ENCODE measurements around the gene IL17REL.

The IL17REL gene

DNA sequence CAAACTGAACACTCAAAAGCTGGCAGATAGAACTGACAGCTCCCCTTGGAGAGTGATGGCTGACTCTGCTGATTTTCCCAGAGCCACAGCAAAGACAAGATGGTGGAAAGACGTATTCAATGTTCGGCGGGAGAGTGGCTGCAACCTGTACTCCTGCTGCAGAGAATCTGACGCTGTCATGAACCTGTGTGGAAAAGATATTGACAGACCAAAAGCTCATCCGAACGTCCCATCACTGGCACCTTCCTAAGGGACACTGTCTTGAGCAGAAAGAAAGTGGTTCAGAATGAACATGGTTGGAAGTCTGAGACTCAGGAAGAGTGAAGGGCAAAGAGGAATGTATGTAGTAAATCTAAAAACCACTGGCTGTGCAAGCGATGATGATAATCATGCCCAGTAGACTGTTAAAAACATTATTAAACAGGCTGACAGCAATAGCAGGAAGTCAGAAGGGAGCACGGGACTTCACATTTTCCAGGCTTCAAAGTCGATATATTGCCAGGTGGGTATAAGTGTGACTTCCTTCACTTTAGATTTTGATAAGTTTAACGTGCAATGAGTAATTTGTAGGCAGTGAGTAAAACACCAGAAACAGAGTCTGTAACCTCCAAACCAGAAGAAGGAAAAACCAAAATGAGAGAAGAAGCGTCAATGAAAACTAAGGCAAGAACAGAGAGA is 6.2 kb upstream of the IL17REL start:
- peaks cover 6% of the 10 kb centered on the region for H3K4me1 Mint-ChIP-seq (ENCODE audit: low read depth)
- H3K9me3 Mint-ChIP-seq (ENCODE audit: low read depth) = no peaks in the 10 kb centered on the region
- no peaks in the 10 kb centered on the region for H3K36me3 Mint-ChIP-seq
- peak overlapping the region; percentile 55 for H3K4me3 Mint-ChIP-seq
- H3K27ac Mint-ChIP-seq = peak overlapping the region; percentile 93
- no peaks in the 10 kb centered on the region for H3K27me3 Mint-ChIP-seq

DNA sequence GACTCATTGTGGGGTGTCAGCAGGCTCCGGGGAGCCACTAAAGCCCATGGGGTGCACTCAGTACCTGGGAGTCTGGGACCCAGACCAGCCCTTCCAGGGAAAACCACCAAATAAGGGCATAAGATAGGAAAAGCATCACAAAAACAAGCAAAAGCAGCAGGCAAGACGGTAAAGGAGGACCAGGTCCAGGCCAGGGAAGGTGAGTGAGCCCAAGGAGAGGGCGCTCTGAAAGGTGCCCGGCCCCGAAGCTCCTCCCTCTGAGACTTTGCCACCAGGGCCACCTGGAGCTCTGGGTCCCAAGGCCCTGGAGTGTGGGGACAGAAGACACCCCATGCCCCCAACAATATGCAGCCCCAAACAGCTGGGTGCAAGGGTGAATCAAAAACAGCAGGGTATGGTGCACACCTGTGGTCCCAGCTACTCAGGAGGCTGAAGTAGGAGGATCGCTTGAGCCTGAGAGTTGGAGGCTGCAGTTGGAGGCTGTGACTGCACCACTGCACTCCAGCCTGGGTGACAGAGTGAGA is 5.2 kb upstream of the IL17REL start:
- H3K36me3 Mint-ChIP-seq = no peaks in the 10 kb centered on the region
- H3K4me1 Mint-ChIP-seq (ENCODE audit: low read depth) = peaks cover 9% of the 10 kb centered on the region
- peak overlapping the region; percentile 93 for H3K27ac Mint-ChIP-seq
- H3K27me3 Mint-ChIP-seq = no peaks in the 10 kb centered on the region
- H3K9me3 Mint-ChIP-seq (ENCODE audit: low read depth) = no peaks in the 10 kb centered on the region
- peak overlapping the region; percentile 72 for H3K4me3 Mint-ChIP-seq

DNA sequence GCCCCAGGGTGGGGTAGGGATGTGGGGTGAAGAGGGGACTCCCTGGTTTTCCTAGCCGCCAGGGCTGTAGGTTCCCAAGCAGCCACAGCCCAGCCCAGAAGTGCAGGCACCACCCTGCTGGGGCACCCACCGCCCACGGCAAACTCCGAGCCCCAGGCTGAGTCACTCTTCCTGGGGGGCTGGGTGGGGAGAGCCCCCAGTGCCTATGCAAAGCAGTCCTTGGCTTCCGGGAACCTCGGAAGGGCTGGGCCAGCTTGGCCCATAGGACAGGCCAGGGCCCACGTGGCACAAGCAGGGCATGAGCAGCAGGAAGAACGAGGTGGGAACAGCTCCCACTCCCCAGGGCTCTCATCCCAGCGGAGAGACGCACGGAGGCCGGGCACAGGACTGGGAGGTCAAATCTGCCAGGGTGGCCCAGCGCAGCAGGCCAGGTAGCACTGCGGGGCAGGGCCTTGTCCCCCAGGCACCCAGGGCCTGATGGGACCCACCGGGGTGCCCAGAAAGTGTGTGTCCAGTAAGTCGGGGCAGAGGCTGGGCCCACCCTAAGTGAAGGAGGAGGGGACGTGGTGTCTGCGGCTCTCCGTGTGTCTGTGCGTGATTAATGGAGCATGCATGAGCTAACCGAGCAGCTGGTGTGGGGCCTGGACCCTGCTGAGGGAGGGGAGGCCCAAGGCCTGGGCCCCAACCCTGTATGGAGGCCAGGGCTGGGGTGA is 4.6 kb upstream of the IL17REL start:
- Mint-ChIP-seq H3K4me1 (ENCODE audit: low read depth) (peaks cover 9% of the 10 kb centered on the region), H3K9me3 (ENCODE audit: low read depth) (no peaks in the 10 kb centered on the region), H3K4me3 (peak overlapping the region; percentile 72), H3K36me3 (no peaks in the 10 kb centered on the region), H3K27me3 (no peaks in the 10 kb centered on the region), H3K27ac (peak overlapping the region; percentile 93)

DNA sequence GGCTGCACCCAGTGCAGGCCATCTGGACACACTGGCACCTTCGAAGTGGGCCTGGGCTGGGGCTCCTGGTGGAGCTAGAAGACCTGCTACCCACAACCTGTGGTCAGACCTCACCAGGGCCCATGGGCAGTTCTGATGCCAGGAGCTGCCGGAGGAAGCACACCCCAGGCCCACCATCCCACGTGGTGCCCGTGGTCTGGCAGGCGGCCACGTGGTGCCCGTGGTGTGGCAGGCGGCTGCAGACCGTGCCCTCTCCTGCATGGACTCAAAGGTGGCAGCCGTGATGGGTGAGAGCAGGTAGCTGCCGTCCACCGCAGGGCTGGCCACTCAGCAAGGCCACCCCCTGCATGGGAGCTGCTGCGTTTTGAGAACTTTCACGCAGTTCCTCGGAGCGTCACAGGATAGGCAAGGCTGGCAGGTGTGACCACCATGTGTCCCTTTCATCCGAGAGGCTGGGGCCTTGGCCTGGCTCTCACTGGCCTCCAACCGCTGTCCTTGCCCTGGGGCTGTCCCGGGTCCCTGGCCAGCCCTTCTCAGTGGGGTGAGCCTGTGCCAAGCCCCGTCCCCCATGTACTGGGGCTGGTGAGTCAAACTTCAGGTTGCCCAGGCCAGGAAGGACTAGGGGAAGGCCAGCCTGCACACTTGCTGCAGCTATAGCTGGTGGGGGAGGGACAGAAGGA is 3.9 kb upstream of the IL17REL start:
- Mint-ChIP-seq H3K36me3 (no peaks in the 10 kb centered on the region), H3K4me3 (no peak overlapping the region), H3K4me1 (ENCODE audit: low read depth) (peaks cover 15% of the 10 kb centered on the region), H3K9me3 (ENCODE audit: low read depth) (no peaks in the 10 kb centered on the region), H3K27ac (peak overlapping the region; percentile 93), H3K27me3 (peaks cover 2% of the 10 kb centered on the region)

DNA sequence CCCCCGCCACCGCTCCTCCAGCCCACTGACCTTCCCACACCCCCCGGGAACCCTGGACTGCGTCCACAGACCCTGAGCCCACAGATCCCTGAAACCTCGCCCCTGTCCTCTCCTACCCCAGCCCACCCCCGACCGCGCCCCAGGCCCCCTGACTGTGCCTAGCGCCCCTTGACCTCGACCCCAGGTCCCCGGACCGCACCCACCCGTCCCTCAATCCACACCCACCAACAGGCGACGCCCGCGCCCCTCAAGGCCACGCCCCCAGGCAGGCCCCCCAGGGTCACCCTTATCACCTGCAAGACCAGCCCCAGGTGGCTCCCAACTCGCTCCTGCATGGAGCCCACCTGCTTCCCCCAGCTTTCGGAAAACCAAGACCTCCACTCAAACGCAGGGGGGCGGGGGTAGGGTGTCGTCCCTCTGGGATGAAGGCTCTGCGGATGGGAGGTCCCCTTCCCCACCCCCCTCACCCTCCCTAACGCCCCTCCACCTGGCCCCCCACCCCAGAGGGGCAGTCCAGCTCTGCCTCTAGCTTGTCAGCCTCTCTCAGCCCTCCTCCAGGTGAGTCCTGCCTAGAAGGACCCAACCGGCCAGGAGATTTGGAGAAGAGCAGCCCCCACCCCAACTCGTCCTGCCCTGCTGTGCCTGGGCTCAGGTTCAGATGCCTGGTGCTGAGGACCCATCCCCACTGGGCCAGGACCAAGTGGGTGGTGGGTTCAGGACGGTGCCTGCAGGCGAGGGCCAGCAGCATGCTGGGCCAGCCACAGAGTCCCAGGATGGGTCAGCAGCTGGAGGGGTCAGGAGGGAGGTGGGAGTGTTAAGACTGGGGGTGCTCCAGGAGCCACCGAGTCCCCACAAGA is 3.1 kb upstream of the IL17REL start:
- no peak overlapping the region for H3K4me3 Mint-ChIP-seq
- no peak overlapping the region for H3K27ac Mint-ChIP-seq
- H3K4me1 Mint-ChIP-seq (ENCODE audit: low read depth) = peaks cover 18% of the 10 kb centered on the region
- no peaks in the 10 kb centered on the region for H3K36me3 Mint-ChIP-seq
- peaks cover 2% of the 10 kb centered on the region for H3K27me3 Mint-ChIP-seq
- H3K9me3 Mint-ChIP-seq (ENCODE audit: low read depth) = no peaks in the 10 kb centered on the region

DNA sequence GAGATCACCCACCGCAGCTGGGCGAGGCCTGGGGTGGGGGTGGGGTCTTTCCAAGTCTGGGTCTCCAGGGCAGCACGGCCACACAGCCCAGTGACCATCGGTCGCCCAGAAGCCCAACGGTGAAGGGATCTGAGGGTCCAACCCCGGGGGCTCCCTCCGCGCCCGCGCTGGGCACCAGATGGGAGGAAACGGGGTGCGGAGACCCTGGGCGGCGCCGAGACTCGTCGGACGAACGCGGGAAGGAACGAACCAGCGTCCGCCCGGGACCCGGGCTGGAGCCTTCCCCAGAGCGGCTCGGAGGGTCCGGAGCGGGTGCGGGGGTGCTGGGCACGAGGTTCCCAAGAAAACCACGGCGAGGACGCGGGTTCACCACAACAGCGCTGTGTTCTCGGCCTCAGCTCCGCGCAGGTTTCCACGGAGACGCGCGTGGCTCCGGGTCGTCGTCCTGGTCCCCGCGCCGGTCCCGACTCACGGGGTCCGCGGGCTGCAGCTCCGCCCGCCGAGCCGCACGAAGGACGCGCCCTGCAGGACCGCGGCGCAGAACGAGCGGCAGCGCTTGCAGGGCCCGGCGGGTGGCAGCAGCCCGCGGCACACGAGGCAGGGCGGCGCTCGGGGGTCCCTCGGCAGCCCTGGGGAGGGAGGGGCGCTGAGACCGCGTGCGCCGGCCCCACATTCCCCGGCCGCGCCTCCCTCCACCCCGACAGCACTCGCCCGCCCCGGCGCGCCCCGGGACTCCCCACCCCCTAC is 2.3 kb upstream of the IL17REL start:
- H3K4me1 Mint-ChIP-seq (ENCODE audit: low read depth) = peaks cover 18% of the 10 kb centered on the region
- H3K27me3 Mint-ChIP-seq = peaks cover 2% of the 10 kb centered on the region
- H3K4me3 Mint-ChIP-seq = no peak overlapping the region
- no peaks in the 10 kb centered on the region for H3K9me3 Mint-ChIP-seq (ENCODE audit: low read depth)
- H3K27ac Mint-ChIP-seq = no peak overlapping the region
- no peaks in the 10 kb centered on the region for H3K36me3 Mint-ChIP-seq

DNA sequence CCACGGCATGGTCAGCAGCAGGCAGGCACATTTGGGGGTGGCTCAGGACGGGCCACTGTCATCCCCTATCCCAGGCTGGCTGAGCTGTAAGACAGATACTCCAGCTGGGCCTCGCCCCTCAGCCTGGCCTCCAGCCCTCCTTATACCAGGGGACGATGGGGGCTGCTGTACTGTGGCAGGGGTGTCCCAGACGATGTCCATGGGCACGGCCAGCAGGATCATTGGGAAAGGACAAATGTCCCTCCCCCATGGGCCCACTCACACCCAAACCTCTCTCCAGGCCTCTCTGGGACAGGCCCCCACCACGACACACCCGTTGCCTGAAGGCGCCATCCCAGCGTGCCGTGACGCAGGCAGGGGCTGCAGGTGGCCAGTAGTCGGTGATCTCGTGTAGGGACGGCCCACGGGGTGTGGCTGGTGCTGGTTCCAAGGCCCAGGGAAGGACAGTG is 1.5 kb upstream of the IL17REL start:
- Mint-ChIP-seq H3K36me3 (no peaks in the 10 kb centered on the region), H3K9me3 (ENCODE audit: low read depth) (no peaks in the 10 kb centered on the region), H3K4me1 (ENCODE audit: low read depth) (peaks cover 18% of the 10 kb centered on the region), H3K27me3 (peaks cover 2% of the 10 kb centered on the region), H3K27ac (no peak overlapping the region), H3K4me3 (peak overlapping the region; percentile 10)

DNA sequence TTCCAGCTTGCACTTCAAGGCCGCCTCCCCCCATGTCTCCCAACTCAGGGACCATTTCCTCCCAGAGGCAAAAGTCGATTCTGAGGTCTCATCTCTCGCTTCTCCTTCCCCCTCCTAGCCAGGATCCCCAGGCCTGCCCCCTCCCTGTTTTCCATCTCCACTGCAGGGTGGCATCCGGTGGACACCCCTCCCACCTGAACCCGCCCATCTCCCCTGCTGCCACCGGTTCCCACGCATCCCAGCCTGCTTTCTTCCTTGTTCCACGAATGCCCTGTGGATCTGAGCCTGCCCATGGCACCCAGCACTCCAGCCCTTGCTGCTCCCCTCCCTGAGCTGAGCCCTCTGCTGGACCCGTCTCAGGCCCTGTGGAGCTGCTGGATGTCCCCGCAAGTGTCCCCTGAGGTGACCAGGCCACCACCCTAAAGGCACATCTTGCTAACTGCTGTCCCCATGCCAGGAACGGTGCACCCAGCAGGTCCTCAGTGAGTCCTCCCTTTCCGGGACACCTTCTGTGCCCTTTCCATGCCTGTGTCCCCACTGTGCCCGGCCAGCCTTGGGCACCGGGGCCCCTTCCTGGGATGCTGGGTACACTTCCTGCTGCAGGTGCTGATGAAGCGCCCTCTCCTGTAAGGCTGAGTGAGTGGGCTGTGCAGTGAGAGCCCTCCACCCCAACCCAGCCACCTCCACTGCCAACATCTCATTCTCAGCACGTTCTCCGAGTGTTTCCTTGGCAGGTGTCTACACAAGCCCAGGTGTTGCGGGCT is 936 bp downstream of the IL17REL start:
- Mint-ChIP-seq H3K9me3 (ENCODE audit: low read depth) (no peaks in the 10 kb centered on the region), H3K27ac (peak overlapping the region; percentile 58), H3K4me1 (ENCODE audit: low read depth) (peaks cover 18% of the 10 kb centered on the region), H3K27me3 (peaks cover 2% of the 10 kb centered on the region), H3K4me3 (peak overlapping the region; percentile 79), H3K36me3 (no peaks in the 10 kb centered on the region)

DNA sequence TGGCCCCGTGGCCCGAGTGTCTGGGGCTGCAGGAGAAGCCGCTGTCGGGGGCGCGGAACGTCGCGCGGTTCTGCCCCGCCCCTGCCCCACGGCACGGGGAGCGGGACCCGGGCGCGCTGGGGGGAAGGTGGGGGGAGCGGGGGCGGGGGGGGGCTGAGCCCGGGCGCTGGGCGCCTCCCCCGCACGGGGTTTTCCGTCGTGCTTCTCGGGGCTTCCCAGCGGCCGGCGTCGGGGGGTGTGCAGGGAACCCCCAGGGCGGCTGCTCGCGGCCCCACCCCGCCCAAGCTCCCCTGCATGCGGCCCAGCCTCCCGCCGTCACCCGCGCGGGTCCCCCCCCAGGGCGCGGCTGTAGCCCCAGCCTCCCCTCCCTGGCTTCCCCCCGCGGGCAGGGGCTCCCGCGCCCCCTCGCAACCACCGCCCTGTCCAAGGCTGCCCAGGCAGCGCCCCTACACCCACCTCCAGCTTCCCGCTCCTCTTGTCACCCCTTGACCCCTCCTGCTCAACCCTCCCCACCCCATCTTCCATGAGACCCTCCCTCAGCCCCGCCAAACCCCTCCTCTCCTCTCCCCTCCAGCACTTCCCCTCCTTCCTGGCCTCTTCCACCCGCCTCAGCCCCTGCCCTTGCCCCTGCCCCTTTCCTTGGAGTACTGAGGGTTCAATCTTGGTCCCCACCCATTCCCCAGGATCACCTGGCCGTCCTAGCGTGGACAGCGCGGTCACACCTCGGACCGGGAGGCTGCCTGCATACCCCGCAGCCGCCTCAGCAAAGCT is 1.7 kb downstream of the IL17REL start:
- no peak overlapping the region for H3K27ac Mint-ChIP-seq
- peak overlapping the region; percentile 79 for H3K4me3 Mint-ChIP-seq
- no peaks in the 10 kb centered on the region for H3K9me3 Mint-ChIP-seq (ENCODE audit: low read depth)
- H3K36me3 Mint-ChIP-seq = no peaks in the 10 kb centered on the region
- peaks cover 2% of the 10 kb centered on the region for H3K27me3 Mint-ChIP-seq
- H3K4me1 Mint-ChIP-seq (ENCODE audit: low read depth) = peaks cover 15% of the 10 kb centered on the region

DNA sequence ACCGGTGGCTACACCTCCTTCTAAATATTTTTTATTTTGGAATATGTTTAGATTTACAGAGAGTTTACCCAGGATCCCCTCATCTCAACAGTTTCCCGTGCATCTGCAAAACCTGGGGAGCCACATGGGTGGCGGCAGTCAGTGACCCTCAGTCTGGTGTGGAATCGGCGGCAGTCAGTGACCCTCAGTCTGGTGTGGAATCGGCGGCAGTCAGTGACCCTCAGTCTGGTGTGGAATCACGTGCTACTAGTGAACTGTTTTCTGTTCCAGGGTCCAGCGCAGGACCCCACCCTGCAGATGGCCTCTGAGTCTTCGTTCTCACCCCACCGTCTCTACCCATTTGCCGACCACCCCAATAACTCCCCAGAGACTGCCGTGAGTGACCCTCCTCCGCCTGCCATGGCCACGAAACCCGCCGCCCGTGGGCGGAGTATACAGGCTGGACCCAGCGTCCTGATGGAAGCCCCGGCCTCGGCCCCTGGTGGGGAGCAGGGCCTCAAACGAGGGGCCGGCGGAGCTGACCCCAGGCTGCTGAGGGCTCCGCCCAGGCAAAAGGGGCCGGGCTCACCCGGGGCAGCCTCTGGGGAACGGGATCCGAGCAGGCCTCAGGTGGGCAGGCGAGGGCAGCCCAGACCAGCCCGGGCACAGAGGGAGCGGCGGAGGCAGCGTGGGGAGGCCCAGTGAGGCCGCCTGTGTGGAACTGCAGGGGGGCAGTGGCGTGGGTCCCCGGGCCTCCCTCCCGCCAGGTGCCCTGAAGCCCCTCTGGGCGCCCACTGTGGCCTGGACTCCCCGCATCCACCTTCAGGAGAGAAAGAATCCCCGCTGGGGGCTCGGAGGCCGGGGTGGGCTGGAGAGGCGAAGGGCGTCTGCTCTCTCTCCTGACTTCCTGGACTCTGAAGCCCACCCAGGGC is 2.5 kb downstream of the IL17REL start:
- H3K36me3 Mint-ChIP-seq = no peaks in the 10 kb centered on the region
- peaks cover 2% of the 10 kb centered on the region for H3K27me3 Mint-ChIP-seq
- H3K4me1 Mint-ChIP-seq (ENCODE audit: low read depth) = peaks cover 15% of the 10 kb centered on the region
- H3K27ac Mint-ChIP-seq = no peak overlapping the region
- H3K9me3 Mint-ChIP-seq (ENCODE audit: low read depth) = no peaks in the 10 kb centered on the region
- peak overlapping the region; percentile 13 for H3K4me3 Mint-ChIP-seq

DNA sequence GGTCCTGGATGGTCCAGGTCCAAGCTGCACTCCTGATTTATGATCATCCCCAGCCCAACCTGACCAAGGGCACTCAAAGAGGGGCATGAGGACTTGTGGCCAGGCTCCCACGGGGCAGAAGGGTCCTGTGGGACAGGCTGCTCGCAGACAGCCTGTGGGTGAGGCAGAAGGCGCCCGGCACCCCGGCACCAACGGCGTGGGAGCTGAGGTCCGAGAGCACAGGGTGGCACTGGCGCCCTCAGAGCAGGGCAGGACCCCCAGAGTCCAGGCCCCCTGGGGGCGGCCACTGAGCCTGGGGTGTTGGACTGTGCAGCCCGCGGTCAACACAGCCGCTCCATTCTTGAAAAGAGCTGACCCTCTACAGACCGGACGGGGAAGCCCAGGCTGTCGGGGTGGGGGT is 3.3 kb downstream of the IL17REL start:
- Mint-ChIP-seq H3K4me1 (ENCODE audit: low read depth) (peaks cover 15% of the 10 kb centered on the region), H3K9me3 (ENCODE audit: low read depth) (no peaks in the 10 kb centered on the region), H3K27ac (no peak overlapping the region), H3K36me3 (no peaks in the 10 kb centered on the region), H3K27me3 (peaks cover 2% of the 10 kb centered on the region), H3K4me3 (peak overlapping the region; percentile 20)
